ENCODE measurements around the gene CDK5RAP1.
A peak's percentile ranks its signal among the peaks of the same experiment; 100 is the strongest.

CDK5RAP1 gene

DNA sequence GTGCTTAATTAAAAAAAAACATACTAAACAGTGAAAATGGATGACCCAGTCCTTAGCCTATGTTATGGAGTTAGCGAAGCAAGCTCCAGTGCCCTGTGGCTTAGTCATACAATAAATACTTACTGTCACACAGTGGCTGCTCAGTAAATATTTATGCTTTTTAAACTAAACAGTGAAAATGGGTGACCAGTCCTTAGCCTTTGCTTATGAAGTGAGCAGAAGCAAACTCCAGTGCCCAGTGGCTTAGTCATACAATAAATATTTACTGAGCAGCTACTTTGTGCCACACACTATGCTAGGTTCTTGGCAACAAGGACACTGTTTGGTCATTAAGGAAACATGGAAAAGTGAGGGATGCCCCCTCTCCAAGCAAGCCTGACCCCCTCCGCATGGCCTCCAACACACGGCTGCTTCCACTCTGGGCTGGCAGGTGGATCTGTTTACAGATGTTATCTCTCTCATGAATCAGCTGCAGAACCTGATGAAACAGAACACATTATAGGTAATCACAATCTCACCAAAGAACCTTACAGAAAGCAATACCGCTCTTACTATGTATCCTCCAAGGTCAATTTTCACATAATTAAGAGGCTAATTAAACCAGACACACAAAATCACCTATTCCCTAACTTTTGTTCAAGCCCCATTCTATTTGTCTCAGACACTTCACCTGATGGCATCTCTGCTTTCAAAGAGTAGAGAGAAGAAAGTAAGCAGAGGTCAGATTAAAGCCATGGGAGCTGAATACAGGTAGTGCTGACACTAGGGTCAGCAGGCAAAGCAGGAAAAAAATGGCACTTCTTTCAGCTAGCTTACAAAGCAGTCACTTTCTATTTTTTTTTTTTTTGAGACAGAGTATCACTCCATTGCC is 27.3 kb downstream of the CDK5RAP1 start:
- DNase-seq: peak; percentile 22

DNA sequence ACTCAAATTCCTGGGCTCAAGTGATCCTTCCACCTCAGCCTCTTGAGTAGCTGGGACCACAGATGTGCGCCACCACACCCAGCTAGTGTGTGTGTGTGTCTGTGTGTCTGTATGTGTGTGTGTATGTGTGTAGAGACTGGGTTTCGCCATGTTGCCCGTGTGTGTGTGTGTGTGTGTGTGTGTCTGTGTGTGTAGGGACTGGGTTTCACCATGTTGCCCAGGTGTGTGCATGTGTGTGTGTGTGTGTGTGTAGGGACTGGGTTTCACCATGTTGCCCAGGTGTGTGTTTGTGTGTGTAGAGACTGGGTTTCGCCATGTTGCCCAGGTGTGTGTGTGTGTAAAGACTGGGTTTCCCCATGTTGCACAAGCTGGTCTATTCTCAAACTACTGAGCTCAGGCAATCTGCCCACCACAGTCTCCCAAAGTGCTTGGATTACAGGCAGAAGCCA is 28.3 kb downstream of the CDK5RAP1 start:
- DNase-seq: no peak

DNA sequence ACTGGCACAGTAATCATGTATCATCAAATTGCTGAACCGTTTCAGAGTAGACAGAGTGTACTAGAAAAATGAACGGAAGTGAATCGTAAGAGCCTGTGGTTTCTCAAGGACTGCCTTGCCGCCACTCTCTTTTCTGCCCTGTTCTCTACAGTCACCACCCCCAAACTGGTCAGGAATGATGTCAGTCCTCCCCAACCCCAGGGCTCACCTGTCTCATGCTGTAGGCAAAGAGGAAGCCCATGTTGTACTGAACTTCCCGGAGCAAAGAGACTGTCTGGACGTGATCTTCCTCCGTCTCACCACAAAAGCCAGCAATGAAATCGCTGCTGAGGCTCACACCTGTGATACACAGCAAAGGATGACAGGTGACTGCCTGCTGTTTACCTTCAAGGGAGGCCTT is 31.0 kb downstream of the CDK5RAP1 start:
- DNase-seq: no peak

DNA sequence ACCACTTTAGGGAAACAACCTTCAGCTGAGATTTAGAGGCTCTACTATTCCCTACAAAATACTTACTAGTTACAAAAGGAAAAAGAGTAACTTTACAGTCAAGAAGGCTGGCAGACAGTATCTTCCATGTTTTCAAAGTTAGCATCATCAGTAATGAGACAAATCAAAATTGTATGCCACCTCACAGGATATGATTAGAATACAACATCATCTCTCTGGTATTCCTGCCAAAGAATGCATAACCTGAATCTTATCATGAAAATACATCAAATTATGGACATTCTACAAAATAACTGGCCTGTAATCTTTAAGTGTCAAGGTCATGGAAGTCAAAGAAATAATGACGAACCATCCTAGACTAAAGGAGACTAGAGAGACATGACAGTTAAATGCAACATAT is 38.4 kb downstream of the CDK5RAP1 start:
- no peak for DNase-seq

DNA sequence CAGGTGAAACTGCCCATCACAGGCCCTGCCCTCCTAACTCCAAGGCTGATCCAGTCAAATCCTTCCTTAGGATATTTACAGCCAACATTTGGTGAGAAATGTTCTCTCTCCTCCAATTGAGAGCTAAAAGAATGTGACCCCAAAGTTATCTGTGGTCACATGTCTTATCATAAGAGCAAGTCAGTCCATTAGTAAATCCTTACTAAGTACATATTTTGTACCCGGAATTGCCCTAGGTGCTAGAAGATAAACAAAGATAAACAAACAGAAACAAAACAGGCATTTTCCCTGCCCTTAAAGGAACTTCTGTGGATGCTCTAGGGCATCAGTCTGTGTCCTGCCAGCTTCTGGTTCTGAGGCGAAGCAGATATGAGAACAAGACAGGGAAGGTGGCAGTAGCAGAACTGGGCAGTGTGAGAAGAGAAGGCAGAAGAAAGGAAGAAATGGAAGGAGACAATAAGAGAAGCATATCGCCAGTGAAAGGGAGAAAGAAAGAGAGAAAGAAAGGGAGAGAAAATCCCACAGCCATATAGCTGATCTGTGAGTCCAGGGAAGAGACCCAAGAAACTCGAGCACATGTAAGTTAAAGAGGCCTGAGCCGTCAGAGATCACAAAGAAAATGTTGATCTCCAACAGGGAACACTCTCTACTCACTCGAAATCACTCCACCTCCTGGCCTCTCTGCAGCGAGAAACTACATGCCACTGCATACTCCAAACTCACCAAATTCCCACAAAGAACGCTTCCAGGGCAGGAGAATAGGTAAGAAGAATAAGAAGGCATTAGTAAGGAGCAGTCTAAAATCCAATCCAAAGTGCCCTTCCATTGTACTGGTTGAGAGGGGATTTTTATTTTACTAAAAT is 41.7 kb downstream of the CDK5RAP1 start:
- DNase-seq: no peak

DNA sequence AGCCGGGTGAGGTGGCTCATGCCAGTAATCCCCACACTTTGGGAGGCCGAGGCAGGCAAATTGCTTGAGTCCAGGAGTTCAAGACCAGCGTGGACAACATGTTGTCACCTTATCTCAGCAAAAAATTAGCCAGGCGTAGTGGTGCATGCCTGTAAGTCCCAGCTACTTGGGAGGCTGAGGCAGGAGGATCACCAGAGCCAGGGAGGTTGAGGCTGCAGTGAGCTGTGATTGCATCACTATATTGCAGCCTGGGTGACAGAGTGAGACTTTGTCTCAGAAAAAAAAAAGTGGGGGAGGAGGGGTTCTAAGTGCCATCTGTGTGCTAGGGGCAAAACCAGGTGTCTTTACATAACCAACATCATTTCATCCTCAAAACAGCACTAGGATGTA is 48.3 kb downstream of the CDK5RAP1 start:
- DNase-seq: no peak

DNA sequence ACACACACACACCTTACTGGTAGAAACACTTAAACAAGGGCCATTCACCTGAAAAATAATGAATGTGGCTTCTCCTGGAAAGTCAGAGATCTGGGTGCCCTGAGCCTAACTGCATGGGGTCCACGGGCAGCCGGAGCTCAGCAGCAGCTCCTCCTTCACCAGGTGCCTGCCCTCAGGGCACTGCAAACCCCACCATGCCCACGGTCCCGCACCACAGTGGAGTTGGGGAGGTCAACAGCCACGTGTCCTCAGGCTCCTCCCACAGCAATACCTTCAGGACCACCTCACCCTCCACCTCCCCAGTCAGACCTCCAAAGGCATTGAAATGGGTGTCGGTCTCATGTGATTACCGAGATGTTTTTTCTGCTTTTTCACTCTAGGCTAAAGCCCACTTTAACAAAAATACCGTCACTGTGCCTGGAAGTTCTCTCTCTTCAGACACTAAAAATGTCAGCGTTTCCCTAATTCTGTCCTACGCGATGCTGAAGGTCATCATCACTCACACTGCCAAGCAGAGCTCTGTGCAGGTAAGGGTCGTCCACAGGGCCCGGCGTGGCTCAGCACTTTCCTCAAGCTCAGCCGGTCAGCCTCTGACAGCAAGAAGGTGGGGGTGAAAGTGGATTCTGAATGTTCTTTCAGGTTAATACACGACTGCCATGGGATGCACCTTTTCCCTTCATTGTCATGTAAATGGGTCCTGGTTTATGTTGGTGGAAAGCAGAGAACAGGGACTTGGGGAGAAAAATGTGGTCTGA is 48.9 kb downstream of the CDK5RAP1 start:
- DNase-seq: no peak

DNA sequence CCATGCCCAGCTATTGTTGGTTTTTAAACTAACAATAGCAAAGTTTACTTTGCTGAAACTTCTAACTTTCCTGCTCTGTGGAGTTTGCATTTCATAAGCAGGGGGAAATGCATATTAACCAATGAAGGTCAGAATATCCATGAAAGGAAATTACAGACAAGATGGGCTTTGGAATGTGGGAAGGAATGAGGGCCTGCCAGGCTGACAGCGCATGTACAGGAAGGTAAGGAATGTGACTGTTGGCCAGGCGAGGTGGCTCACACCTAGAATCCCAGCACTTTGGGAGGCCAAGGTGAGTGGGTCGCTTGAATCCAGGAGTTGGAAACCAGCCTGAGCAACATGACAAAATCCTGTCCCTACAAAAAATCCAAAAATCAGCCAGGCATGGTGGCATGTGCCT is 49.6 kb downstream of the CDK5RAP1 start:
- DNase-seq: peak; percentile 33

DNA sequence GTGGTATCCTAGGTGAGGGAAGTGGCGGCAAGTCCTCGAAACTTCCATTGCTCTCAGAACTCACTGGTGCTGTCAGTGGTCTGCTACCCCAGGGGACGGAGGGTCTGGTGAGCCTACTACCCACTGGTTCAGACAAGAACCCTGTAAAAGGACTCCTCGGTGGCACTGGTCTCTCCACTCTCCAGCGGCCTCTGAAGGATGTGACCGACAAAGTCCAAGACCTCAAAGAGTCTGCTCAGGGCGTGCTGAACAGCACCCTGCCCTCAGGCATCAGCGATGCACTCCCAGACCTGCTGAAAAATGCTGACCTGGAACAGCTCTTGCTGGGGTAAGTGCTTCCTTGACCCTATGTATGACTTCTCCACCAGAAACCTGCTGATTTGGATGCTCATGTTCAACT is 51.8 kb downstream of the CDK5RAP1 start:
- no peak for DNase-seq

DNA sequence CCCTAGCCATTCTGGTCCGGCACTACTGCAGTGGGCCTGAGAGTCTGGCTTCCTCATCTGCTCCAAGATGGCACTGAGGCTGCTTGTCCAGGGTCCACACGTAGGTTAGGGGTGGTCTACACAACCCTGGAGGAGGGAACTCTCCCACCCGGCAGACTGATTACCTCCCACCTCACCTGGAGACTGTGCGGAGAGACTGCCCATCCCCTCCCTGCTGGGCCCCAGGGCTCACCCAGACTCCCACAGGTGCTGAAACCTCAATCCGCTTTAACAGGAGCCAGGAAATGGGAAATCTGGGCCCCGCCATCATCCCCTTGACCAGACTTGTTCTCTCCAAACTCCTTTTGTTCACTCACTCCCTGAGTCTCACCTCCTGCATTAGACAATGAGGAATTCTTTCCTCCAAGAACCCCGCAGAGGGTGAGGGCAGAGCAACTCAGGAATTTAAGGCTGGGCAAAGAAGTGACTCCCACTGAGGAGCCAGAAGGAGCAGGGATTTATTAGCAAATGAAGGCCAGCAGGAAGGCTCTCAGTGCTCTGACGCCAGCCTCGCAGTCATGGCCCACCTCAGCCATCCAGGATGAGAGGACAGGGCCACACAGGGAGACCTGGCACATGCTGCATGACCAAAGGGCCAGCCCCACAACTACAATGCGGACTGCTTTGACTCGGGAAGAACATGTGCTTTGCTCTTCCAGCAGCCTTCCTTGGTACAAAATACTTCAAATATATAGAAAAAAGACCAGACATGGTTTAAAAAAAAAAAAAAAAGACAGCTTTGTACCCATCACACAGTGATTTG is 53.0 kb downstream of the CDK5RAP1 start:
- no peak for DNase-seq

DNA sequence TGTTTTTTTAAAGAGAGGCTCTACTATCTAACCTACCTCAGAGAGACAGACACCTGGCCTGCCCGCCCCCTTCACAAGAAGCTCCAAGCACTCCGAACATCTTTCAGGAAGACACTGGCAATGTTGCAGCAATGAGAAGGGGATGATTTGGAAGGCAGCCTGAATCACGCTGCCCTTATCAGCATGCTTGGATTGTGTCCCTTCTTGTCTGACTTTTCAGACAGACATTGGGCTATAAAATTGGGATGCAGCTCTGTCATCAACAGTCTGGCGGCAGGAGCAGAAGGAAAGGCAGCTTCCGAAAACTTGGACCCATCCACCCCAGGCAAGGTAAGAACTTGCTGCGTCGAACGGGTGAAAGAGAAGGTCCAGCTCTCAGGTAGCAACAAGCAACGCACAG is 56.0 kb downstream of the CDK5RAP1 start:
- DNase-seq: no peak

DNA sequence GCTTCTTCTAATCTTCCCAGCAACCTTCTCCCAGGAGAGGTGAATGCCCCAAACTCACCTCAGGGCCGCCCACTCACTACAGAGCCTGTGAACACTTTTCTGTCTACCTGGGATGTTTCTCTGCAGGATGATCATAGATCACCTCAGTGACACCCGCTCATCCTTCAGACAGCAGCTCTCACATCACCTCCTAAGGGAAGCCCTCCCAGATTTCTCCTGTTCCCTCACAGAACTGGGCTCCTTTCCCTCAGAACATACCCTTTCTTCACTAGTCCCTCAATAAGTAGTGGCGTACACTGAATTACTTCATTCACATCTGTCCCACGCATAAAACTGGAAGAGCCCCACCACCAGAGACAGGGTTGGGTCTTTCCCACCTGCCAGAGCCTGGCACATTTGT is 57.8 kb downstream of the CDK5RAP1 start:
- DNase-seq: no peak

DNA sequence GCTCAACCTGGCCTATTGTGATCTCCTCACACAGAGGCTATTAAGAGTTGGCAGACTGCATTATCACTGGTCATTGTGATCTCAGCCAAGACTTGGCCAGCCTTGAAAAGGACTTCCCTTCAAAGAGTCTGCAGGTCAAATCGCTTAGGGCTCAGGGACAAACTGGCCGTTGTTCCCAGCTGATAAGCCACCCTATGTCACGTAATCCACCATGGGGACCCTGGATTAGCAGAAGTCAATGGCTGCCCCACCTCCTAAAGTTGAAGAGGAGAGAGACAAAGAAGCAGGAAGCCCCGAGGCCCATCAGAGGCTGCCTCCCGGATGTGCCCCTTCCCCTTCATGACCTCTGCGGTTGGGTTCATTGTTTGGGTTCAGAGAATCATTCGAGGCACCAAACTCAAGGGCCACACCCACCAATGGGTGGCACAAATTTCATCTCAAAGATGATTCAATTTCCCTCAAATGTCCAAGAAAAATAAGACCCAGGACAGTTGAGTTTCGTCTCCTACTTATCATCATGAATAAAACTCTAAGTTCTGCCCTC is 61.7 kb downstream of the CDK5RAP1 start:
- DNase-seq: no peak

DNA sequence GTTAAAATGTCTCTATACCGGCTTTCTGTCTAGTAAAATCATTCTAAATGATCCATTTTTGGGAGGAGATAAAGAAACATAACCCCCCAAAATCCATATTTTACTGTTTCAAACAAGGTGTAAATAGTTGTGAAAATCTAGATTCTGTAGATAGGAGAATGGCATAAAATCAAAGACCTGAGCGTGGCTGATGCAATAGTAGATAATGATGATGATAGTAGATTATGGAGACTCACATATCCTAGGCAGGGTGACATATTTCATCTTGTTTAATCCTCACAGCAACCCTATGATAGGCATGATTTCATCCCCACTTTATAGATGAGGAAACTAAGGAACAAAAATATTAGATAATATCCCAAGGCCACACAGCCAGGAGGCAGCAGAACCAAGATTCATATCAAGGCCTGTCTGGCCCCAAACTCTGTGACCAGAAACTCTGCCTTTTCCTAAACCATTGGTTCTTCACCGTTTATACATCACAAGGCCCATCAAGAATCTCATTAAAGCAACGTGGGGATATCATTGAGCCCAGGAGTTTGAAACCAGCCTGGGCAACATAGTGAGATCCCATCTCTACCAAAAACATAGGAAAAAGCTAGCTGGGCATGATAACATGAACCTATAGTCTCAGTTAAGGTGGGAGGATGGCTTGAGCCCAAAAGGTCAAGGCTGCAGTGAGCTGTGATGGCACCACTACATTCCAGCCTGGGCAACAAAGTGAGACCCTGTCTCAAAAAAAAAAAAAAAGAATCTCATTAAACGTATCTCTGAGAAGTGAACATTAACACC is 62.7 kb downstream of the CDK5RAP1 start:
- DNase-seq: no peak

DNA sequence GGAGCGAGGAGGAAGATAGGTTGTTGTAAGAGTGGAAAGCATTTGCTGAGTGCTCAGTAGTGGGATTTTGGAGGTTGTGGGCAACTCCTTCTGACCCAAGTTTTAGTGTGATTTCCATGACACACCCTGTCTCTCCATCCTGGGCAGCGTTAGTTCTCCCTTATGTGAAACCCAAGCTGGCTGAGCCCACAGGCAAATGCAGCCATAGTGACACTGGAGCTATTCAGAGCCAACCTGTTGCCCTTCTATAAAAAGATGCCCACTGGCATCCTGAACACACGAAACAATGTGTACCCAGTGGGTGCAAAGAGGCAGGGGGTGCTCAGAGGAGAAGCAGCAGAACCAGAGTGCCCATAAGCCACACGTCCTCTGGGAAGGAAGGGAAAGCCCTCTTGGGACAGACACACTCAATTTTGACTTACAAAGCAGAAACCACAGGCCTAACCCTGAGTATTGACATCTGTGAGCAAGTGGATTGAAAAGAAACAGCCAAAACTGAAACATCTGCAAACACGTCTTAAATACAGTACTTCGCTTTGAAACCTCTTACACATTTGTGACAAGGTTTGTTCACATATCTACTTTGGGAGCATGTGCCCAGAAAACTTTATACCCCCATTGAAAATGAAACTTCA is 63.7 kb downstream of the CDK5RAP1 start:
- DNase-seq: no peak

DNA sequence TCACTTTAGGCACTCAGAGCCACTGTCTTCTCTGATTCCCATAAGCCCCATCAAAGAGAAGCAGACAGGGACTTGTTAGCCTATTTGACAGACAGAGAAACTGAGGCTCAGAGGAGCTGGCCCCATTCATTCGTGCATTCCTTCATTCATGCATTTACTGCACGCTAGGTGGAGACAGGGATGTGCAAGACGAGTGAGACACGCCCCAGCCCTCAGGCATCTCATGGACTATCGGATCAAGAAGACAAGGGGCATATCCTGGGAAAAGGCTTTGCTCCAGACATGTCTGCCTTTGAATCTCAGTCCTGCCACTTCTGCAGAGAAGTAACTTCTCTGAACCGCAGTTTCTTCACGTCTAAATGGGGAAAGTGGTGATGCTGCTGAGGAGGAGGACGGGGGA is 64.2 kb downstream of the CDK5RAP1 start:
- no peak for DNase-seq

DNA sequence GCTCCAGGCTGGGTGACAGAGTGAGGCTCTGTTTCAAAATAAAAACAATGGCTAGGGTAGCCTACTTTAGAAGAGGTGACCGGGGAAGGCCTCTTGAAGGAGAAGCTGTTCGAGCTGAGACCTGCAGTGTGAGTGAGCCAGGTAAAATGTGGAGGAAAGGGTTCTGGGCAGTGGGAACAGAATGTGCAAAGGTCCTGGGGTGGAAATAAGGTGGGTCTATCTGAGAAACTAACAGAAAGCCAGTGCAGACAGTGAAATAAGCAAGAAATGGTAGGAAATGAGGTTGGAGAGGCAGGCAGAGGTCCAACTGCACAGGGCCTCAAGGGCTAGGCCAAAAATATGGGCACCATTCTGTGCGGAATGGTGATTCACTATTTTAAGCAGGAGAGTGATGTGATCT is 64.9 kb downstream of the CDK5RAP1 start:
- no peak for DNase-seq

DNA sequence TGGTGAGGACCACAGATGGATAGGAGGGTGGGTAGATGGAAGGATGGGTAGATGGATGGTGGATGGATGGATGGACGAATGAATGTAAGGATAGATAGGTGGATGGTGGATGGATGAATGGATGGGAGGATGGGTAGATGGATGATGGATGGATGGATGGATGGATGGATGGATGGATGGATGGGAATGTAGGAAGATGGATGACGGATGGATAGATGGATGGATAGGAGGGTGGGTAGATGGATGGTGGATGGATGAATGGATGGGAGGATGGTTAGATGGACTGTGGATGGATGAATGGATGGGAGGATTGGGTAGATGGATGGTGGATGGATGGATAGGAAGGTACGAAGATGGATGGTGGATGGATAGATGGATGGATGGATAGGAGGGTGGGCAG is 67.2 kb downstream of the CDK5RAP1 start:
- no peak for DNase-seq

DNA sequence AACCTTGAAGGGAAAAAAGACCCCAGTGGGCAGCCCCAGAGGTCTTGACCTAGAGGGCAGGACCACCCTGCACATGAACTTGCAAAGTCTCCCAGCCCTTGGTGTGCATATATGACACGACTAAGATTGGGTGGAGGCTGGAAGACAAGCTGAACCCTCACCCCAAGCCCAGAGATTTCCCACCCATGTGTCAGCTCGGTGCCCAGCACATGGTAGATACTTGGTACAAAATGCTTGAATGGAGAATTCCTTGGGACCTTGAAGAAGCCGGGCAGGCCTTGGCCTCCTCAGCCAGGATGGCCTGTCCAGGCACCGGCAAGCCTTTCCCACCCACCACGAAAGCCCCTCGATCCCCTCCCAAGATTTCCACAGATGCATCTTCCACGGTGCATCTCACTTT is 67.7 kb downstream of the CDK5RAP1 start:
- DNase-seq: no peak

DNA sequence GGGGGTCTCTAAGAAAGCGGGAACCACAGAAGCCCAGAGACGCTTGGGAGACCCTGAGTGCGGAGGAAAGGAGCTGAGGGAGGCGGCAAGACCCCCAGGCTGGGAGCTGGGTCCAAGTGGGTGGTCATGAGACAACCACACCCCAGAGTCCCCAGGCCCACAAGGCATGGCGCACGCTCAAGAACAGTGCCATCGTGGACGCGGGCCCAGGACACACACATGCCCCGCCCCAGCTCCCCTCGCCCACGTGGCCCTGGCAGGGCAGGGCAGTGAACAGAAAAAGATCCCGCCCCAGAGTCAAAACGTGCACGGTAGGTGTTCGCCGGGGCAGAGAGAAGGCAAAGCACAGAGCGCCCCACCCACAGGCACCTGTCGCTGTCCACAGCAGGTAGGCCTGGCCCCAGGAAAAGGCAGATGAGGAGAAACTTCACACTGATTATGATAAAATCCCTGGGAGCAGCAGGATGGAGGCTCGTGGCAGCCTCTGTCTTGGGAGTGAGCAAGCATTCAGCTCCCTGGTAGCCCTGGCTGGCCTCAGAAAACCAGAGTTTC is 68.3 kb downstream of the CDK5RAP1 start:
- no peak for DNase-seq
